Coronary artery (tissue), 2 donors: Measurements from ENCODE around the gene TRANK1.
"Not testable (repeated sequence)": the region's sequence is repeated elsewhere in the genome, so short reads cannot be mapped to it uniquely, and the experiment has no call there.

Experiments used
- DNase-seq: peaks from one replicate; pipeline ENCODE4 v3.0.0-alpha.2; 2017; ENCODE audit warnings: low spot score
- H3K27ac ChIP-seq, 2 donors: fragments of 200-600 bp; sonication (generic); one replicate each; pipeline ENCODE4 v1.5.1; 2016 to 2019
- H3K4me3 ChIP-seq: fragments of 200-600 bp; sonication (generic); 2 replicates; pipeline ENCODE4 v1.5.1; 2016; ENCODE audit warnings: mild to moderate bottlenecking, moderate library complexity
- TF ChIP-seq, protein P1 (sequence below): fragments of 200-600 bp; sonication (generic); IDR thresholded peaks from one replicate; pipeline ENCODE4 v1.5.1; 2019; ENCODE audit warnings: antibody characterized with exemption

The TRANK1 gene

DNA sequence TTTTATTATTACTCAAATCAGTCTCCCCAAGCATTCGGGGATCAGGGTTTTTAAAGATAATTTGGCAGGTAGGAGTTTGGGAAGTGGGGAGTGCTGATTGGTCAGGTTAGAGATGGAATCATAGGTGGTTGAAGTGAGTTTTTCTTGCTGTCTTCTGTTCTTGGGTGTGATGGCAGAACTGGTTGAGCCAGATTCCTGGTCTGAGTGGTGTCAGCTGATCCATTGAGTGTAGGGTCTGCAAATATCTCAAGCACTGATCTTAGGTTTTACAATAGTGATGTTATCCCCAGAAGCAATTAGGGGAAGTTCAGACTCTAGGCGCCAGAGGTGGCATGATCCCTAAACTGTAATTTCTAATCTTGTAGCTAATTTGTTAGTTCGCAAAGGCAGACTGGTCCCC lies 20.6 kb upstream of the TRANK1 start:
- Histone ChIP-seq H3K27ac (no peak overlapping the region), H3K4me3 (no peak overlapping the region)
- TF ChIP-seq, protein P1, sequence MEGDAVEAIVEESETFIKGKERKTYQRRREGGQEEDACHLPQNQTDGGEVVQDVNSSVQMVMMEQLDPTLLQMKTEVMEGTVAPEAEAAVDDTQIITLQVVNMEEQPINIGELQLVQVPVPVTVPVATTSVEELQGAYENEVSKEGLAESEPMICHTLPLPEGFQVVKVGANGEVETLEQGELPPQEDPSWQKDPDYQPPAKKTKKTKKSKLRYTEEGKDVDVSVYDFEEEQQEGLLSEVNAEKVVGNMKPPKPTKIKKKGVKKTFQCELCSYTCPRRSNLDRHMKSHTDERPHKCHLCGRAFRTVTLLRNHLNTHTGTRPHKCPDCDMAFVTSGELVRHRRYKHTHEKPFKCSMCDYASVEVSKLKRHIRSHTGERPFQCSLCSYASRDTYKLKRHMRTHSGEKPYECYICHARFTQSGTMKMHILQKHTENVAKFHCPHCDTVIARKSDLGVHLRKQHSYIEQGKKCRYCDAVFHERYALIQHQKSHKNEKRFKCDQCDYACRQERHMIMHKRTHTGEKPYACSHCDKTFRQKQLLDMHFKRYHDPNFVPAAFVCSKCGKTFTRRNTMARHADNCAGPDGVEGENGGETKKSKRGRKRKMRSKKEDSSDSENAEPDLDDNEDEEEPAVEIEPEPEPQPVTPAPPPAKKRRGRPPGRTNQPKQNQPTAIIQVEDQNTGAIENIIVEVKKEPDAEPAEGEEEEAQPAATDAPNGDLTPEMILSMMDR: no peak
- DNase-seq: no peak

DNA sequence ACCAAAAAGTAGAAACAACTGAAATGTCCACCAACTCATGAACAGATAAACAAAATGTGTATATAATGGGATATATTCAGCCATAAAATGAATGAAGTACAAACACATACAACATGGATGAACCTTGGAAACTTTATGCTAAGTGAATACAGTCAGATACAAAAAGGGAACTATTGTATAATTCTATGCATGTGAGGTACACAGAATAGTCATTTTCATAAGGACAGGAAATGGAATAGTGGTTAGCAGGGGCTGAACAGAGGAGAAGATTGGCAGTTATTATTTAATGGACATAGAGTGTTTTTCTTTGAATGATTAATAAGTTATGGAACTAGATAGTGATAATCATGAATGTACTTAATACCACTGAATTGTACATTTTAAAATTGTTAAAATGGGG lies 20.0 kb upstream of the TRANK1 start:
- H3K4me3 ChIP-seq: no peak overlapping the region
- no peak overlapping the region for H3K27ac ChIP-seq
- DNase-seq: no peak
- TF ChIP-seq, protein P1: no peak

DNA sequence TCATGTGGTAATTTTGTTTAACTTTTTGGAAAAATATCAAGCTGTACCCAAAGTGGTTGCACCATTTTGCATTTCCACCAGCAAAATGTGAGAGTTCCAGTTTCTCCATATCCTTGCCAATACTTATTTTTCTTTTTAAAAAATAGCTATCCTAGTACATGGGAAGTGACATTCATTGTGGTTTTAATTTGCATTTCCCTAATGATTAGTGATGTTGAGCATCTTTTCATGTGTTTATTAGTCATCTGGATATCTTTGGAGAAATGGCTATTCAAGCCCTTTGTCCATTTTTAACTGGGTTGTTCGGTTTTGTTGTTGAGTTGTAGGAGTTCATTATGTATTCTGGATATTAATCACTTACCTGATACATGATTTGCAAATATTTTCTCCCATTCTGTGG lies 19.5 kb upstream of the TRANK1 start:
- no peak overlapping the region for H3K4me3 ChIP-seq
- no peak for DNase-seq
- H3K27ac ChIP-seq: no peak overlapping the region
- TF ChIP-seq, protein P1: no peak

DNA sequence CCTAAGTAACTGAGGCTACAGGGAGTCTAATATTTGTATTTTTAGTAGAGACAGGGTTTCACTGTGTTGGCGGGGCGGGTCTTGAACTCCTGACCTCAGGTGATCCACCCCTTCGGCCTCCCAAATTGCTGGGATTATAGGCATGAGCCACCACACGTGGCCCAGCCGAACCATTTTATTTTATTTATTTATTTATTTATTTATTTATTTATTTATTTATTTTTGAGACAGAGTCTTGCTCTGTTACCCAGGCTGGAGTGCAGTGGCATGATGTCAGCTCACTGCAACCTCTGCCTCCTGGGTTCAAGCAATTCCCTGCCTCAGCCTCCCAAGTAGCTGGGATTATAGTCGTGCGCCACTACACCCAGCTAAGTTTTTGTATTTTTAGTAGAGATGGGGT lies 18.2 kb upstream of the TRANK1 start:
- not testable (repeated sequence) for H3K4me3 ChIP-seq, H3K27ac ChIP-seq, DNase-seq

DNA sequence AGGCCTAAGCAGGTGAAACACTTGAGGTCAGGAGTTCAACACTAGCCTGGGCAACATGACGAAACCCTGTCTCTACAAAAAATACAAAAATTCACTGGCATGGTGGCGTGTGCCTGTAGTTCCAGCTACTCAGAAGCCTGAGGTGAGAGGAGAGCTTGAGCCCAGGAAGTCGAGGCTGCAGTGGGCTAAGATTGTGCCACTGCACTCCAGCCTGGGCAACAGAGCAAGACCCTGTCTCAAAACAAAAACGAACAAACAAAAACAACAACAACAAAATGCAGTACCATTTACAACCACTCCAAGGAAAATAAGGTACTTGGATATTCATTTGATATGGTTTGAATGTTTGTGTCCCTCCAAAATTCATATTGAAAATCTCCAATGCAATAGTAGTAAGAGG lies 15.6 kb upstream of the TRANK1 start:
- Histone ChIP-seq H3K27ac (no peak overlapping the region), H3K4me3 (no peak overlapping the region)
- TF ChIP-seq, protein P1: no peak
- DNase-seq: no peak

DNA sequence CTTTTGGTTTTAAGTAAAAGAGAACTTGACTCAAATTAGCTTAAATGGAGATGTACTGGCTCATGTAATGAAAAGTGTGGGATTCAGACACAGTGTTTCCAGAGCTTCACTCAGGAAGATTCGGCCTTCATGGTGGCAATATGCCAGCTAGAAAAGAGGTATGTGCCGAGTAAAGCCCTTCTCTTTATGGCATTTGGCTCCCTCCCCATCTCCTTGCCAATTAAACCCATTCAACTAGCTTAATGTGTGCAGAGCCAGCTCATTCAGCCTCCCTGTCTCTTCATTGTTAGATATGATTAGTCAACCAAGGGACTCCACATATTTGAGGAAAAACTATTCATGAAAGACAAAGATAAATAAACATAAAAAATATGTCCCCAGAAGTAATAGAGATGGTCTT lies 15.0 kb upstream of the TRANK1 start:
- DNase-seq: no peak
- no peak overlapping the region for H3K4me3 ChIP-seq
- H3K27ac ChIP-seq: no peak overlapping the region
- TF ChIP-seq, protein P1: no peak

DNA sequence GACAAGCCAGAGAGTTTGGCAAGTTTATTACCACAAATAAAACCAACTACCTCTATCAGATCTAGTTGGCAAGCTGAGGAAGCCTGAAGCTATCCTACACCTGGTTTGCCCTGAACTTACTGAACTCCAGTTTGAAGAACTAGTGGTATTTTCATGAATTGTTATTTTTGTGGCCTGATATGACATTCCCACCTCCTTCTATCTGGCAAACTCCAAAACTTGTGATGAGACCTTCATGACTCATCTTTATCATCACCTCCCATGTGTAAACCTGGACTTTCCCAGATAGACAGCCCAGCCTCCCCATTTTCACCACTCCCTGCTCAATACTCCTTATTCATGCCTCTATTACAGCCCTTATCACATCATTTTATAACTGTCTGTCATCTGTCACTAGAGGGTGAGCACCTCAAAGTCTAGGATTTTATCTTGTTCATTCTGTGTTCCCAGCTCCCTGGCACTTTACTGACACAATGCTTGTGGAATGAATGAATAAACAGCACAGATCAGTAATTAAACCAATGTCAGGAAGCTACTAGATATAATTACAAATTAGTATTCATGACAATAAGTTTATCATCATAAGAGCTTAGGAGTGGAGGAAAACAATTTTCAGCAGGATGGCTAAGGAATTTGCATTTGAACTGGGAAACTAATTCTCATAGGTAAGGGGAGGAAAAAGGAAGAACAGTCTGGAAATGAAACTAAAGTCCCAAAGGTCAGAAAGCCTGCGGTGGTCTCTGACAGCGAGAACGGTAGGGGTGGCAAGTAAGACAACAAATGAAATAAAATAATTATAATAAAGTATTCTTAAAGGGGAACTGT lies 13.2 kb upstream of the TRANK1 start:
- Histone ChIP-seq H3K4me3 (no peak overlapping the region), H3K27ac (no peak overlapping the region)
- TF ChIP-seq, protein P1: no peak
- DNase-seq: no peak
